CD4-positive, alpha-beta T cell treated with Interleukin-17A for 1 hour (primary cell): ENCODE data around the gene CSF1.
"Not testable (repeated sequence)": the region's sequence is repeated elsewhere in the genome, so short reads cannot be mapped to it uniquely, and the experiment has no call there.

Experiments
- DNase-seq: peaks from one replicate; pipeline ENCODE4 v3.0.0-alpha.2; 2020

The CSF1 gene

DNA sequence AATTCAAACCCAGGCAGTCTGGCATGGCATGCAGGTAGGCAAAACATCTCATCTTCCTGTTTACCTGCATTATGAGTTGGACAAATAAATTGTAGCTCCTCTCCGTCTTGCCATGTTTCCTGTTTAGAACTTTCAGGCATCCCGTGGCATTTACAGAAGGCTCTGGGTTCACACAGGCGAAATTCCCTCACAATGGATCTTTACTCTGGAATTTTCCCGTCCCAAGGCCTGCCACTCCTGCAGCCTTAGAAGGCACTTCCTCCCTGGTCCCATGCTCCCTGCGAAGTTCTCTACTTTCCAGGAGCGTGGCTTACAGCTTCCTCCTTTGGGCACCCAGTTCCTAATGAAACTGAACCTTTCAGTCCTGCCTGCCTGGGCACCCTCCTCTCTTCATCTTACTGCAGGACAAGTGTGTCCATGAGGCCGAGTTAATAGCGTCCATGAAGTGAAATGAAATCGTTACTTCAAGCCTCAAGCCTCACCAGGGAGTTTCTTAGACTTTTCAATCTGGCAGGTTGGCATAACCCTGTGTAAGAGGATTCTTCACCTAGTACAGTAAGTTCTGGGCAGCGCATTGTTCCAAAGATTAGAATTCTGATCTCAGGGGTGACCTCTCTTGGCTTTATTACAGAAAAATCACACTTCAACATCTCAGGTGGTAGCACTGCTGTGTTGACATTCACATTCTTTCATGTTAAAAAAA lies 37.1 kb downstream of the CSF1 start:
- no peak for DNase-seq

- no peak for DNase-seq
Observed at GRCh38 chr1:109948285-109948630, 37.6 kb downstream of the CSF1 start.

DNA sequence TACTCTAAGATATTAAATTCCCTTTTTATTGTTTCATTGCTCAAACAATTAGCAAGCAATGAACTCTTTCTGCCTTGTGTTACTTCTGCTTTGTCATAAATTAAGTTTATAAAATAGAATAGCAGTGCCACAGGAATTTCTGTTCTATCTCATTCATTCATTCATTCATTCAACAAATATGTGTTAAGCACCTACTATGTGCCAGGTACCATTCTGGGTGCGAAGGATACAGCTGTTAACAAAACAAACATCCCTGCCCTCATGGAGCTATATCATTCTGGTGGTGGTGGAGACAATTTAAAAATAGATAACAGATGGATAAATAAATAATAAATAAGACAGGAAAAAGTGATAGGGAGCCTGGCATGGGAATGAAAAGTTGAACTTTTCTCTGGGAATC lies 39.4 kb downstream of the CSF1 start:
- no peak for DNase-seq

DNA sequence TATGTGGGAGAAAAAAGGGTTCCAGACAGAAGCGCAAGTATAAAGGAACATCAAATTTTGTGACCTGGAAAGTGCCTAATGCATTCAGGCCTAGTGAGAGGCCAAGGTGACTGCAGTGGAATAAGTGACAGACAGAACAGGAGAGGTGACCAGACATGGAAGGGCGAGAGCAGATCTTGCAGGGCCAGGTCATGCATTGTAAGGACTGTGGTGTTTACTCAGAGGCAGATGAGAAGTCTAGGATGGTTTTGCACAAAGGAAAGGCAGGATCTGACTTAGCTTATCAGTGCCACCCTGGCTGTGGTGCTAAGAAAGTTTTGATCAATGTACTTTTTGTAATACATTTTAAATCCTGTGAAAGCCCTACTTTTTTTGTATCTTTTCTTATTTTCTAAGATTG lies 39.9 kb downstream of the CSF1 start:
- DNase-seq, result no peak

DNA sequence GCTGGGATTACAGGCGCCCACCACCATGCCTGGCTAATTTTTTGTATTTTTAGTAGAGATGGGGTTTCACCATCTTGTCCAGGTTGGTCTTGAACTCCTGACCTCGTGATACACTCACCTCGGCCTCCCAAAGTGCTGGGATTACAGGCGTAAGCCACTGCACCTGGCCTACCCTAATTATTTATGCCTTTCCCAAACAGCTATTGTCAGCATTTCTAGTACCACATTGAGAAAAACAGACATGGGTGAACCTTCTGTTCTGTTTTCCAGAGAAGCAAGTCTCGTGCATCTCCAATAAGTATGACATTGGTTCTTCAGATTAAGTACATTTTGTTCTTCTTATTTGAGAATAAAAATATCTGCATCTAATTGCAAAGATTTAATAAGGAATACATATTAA lies 40.9 kb downstream of the CSF1 start:
- DNase-seq, result not testable (repeated sequence)

DNA sequence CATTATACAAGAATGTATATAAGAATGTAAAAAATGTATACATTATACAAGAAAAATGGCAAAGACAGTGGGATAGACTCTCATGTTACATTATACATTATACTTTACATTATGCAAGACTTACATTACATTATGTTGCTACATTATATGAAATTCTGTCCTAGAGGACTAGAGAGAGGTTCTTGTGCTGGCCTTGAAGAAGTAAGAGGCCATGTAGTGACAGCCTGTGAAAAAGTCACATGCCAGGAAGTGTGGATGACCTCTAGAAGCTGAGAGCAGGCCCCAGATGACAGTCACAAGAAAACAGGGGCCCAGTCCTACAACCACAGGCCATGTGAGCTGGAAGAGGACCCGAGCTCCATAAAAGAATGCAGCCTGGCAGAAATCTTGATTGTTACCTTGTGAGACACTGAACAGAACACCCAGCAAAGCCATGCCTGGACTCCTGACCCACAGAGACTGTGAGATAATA lies 43.4 kb downstream of the CSF1 start:
- DNase-seq, result no peak

GRCh38 chr1:109959632-109959973 lies 49.0 kb downstream of the CSF1 start:
- DNase-seq, result no peak

GRCh38 chr1:109959974-109960744 lies 49.5 kb downstream of the CSF1 start:
- no peak for DNase-seq

GRCh38 chr1:109960745-109961094 lies 50.1 kb downstream of the CSF1 start:
- no peak for DNase-seq

DNA sequence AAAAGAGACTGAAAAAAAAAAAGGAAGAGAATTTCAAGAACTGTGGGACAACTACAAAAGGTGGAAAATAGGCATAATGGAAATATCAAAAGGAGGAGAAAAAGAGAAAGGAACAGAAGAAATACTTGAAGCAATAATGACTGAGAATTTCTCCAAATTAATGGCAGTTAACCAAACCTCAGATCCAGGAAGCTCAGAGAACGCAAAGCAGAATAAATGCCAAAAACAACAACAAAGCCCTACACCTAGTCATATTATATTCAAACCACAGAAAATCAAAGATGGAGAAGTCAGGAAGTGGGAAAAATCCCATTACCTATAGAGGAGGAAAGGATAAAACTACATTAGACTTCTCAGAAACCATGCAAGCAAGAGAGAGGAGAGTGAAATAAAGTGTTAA lies 53.2 kb downstream of the CSF1 start:
- DNase-seq, result no peak

DNA sequence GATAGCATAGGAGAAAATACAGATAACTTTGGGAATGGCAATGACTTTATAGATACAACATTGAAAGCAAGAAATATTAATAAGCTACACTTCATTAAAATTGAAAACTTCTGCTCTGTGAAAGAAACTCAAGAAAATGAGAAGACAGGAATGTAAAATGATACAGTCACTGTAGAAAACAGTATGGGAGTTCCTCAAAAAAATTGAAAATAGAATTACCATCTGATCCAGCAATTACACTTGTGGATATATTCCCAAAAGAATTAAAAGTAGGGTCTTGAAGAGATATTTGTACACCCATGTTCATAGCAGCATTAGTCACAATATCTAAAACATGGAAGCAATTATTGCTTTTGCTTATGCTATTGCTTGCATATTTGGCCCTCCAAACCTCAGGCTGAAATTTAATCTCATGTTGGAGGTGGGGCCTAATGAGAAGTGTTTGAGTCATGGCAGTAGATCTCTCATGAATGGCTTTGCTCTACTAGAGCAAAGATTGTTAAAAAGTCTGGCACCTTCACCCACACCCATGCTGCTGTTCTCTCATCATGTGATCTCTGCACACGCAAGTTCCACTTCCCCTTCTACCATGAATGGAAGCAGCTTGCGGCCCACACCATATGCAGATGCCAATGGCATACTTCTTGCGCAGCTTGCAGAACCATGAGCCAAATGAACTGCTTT lies 58.6 kb downstream of the CSF1 start:
- DNase-seq, result no peak

- no peak for DNase-seq
Observed at GRCh38 chr1:109969907-109970306, 59.3 kb downstream of the CSF1 start.

- DNase-seq, result no peak
Observed at GRCh38 chr1:109971559-109971958, 60.9 kb downstream of the CSF1 start.

DNA sequence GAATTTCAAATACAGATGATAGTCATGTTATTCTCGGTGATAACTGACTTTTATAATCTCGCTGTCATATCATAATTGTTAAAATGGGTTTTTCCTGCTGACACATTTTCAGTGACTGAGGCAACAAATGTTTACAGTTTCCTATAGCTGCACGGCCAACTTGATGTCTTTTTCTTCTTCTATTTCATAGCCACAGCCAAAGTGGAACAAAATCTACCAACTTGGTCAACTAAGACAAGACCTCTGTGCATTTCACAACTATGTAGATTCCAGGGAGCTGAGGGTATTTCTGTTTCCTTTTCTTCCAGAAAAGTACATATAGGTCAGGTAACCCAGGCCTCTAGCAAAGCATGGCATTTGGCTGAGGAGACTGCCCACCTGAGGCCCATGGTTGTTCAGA lies 63.5 kb downstream of the CSF1 start:
- no peak for DNase-seq

GRCh38 chr1:109975718-109976117 lies 65.1 kb downstream of the CSF1 start:
- no peak for DNase-seq

- DNase-seq, result no peak
Observed at GRCh38 chr1:109976762-109977161, 66.1 kb downstream of the CSF1 start.

DNA sequence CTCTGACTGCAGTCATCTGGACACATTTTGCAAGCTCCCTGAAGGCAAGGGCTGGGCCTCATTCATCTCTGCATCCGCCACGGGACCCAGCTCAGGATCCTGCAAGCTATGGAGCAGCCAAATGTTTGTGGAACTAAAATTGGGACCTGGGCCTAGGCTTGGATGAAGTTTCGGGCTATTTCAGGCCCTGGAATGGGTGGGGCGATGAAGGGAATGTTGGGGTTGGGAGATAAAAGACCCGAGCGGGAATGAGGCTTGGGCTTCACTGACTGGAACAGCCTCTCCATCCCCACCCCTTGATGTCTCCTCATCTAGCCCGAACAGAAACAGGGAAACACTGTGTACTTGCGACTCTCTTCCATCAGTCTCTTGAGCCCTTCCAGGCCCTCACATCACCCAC lies 66.6 kb downstream of the CSF1 start:
- DNase-seq, result no peak

DNA sequence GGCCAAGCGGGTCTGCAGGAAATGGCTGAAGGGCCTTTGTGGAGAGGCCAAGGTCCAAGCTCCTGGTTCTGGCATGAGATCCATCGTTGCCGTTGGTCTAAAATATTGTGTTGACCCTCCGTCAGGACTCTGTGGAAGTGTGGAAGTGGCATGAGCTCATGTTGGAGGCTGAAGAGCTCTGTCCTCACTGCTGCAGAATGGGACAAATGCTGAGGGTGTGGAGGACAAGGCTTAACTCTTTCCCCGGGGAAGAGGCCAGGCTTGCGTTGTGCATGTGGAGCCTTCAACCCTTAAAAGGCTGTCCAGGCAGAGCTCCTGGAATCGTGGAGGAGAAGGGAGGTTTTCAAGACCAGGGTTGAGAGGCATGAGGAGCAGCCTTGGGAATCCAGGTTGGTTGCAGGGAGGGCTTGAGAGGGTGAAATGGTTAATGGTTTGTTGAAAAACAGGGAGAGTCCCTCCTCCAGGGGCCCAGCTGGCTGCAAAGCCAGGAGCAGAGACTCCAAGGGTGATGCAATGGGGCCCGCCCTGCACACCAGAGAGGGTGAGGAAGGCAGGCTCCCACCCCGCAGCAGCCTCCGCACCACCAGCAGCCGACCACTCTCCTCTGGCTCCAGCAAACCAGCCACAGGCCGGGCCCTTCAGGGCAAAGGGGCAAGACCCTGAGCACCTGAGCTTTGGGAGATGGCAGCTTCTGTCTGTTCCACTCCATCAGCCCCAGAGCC lies 67.2 kb downstream of the CSF1 start:
- DNase-seq, result no peak

GRCh38 chr1:109978761-109979488 lies 68.3 kb downstream of the CSF1 start:
- DNase-seq, result no peak

- no peak for DNase-seq
Observed at GRCh38 chr1:109979489-109980091, 68.9 kb downstream of the CSF1 start.
